Gastrocnemius medialis (tissue), 4 donors: Measurements from ENCODE around the gene ANKAR. TPM values are rescaled to one million over a fixed set of nuclear protein-coding genes. Genes with fewer than 3 reads are reported as not detected.

ENCODE experiments used
- ATAC-seq, 2 donors: fragments of 150-250 bp; one replicate each; pipeline ENCODE4 v1.9.1; 2016
- DNase-seq, 2 donors: peaks; one replicate each; pipeline ENCODE4 v3.0.0-alpha.2; 2019
- H3K27ac ChIP-seq, 4 donors: fragments of 200-600 bp; sonication (generic); 1 replicate in 1 of 4; 2 replicates in 3 of 4; pipeline ENCODE4 v1.5.1; 2016 to 2018; ENCODE audit warnings: mild to moderate bottlenecking in 2 of 4, moderate library complexity in 1 of 4
- H3K27me3 ChIP-seq, 3 donors: fragments of 200-600 bp; sonication (generic) in 2 of 3; 1 replicate in 1 of 3; 2 replicates in 2 of 3; pipeline versions ENCODE4 v1.5.1 to v1.6.0; 2016 to 2019; ENCODE audit warnings: mild to moderate bottlenecking in 1 of 3, moderate library complexity in 1 of 3
- H3K36me3 ChIP-seq, 2 donors: fragments of 200-600 bp; sonication (generic) in 1 of 2; one replicate each; pipeline ENCODE4 v1.5.1; 2017 to 2018
- H3K4me1 ChIP-seq, 2 donors: fragments of 200-600 bp; sonication (generic) in 1 of 2; one replicate each; pipeline ENCODE4 v1.5.1; 2016 to 2017; ENCODE audit warnings: mild to moderate bottlenecking in 2 of 2
- H3K4me3 ChIP-seq, 4 donors: fragments of 200-600 bp; sonication (generic) in 3 of 4; 1 replicate in 1 of 4; 2 replicates in 3 of 4; pipeline ENCODE4 v1.5.1; 2016 to 2019; ENCODE audit warnings: mild to moderate bottlenecking in 2 of 4
- H3K9me3 ChIP-seq, 3 donors: fragments of 200-600 bp; sonication (generic) in 2 of 3; 1 replicate in 1 of 3; 2 replicates in 2 of 3; pipeline ENCODE4 v1.5.1; 2016 to 2019
- CTCF ChIP-seq, 5 experiments: fragments of 450-650 bp in 3 of 5; fragments of 200-600 bp in 2 of 5; sonication (generic) in 2 of 5; IDR thresholded peaks in 4 of 5; conservative IDR thresholded peaks in 1 of 5; 1 replicate in 4 of 5; 2 replicates in 1 of 5; pipeline ENCODE4 v1.5.1; 2016 to 2019; ENCODE audit warnings: antibody characterized with exemption in 5 of 5, mild to moderate bottlenecking in 3 of 5, moderate library complexity in 3 of 5
- POLR2A ChIP-seq, 2 donors: fragments of 450-650 bp; IDR thresholded peaks; one replicate each; pipeline ENCODE4 v1.6.1; 2017; ENCODE audit warnings: antibody characterized with exemption in 2 of 2, mild to moderate bottlenecking in 2 of 2, moderate library complexity in 2 of 2
- in situ Hi-C, 4 donors: fragments of 200-750 bp; cut with MboI; loops; one replicate each; pipeline versions ENCODE4 v1.15.0 to v1.8.0; 2017; ENCODE audit warnings: low sequenced_read_pairs in 4 of 4
- intact Hi-C: fragments of 100-400 bp; cut with DNase I; formaldehyde crosslinking; loops from one replicate; pipeline ENCODE4 v1.15.1; 2023; ENCODE audit warnings: low total_unique reads
- total RNA-seq, 4 donors: library from RNA; depleted of rRNA; stranded (reverse); fragments of >200 nt; gene quantifications; one replicate each; pipeline versions ENCODE4 v1.1.0 to v1.2.3, GENCODE V29; 2016

The ANKAR gene, protein sequence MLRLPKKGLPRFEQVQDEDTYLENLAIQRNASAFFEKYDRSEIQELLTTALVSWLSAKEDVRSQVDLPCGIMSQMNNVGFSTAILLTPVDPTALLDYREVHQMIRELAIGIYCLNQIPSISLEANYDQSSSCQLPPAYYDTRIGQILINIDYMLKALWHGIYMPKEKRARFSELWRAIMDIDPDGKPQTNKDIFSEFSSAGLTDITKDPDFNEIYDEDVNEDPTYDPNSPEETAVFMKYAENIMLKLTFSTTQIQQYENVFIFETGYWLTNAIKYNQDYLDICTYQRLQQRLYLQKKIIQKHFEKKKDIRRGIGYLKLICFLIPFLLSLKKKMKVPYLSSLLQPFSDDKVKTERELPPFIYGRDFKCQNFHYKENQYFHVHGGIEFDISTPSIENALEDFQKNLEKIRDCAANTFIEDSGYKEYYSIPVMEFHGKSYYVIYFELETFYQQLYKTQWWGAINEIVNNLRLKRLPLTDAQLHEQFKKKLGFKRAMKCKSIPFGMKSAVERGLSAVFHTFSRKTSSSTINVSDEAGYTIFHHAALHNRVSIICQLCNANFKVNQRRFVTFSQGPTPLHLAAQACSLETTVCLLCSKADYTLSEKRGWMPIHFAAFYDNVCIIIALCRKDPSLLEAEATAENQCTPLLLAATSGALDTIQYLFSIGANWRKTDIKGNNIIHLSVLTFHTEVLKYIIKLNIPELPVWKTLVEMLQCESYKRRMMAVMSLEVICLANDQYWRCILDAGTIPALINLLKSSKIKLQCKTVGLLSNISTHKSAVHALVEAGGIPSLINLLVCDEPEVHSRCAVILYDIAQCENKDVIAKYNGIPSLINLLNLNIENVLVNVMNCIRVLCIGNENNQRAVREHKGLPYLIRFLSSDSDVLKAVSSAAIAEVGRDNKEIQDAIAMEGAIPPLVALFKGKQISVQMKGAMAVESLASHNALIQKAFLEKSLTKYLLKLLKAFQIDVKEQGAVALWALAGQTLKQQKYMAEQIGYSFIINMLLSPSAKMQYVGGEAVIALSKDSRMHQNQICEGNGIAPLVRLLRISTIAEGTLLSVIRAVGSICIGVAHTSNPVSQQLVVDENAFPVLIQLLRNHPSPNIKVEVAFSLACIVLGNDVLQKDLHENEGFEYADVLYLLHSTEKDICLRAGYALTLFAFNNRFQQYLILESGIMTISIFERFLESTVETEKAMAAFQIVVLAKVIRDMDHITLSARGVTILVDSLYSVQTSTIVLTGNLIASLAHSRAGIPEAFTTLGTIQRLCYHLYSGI (N-terminal part only)
- 10 to 100 TPM in 1 of 4 donors, 1 to 10 TPM in 3; 3.4 to 13.1 (median 5.9) TPM for total RNA-seq

DNA sequence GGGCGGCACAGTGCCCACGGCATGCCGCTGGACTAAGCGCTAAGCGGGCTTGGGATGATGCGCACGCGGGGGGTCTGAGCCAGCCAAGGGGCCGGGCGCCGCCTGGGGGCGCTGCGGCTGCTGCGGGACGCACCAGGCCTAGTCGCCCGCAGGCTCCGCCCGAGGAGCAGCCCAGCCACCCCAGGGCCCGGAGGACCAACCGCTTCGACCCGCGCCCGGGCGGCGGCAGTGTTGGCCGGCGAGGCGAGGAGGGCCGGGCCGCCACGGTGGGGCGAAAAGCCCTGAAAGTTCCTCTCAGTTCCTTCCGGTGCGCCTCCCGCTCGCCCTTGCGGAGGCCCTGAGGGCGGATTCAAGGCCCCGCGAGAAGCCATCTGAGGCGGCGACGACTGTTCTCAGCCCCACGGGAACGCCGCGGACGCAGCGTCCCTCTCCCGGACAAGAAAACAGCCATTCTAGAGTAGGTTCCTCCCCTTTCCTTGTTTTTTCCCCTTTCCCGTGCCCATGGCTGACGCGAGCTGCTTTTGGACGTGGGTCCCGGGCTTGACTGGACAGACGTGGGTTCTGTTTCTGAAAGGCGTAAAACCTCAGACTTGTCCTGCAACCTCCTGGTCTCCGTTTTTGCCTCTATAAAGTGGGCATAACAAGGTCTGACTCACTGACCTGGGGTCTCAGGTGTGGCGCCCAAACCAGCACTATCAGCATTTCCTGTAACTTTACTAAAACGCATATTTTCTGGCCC is at the start of gene ANKAR:
Gene ANKAR (plus strand): TSS at position 297 of the 739 bp plus-strand sequence. CDS start 1,821 bp downstream, outside the sequence.
- in situ Hi-C loops (loop anchor here in 1 of 4 donors (10.0 kb wide), 1 partner anchor 110 kb away; the partner anchor contains the start of genes ORMDL1 and PMS1), intact Hi-C loops (loop anchor here (1.0 kb wide), 2 partner anchors 13 to 24 kb away; partner anchors contain the start of gene ASNSD1)
- H3K27me3 ChIP-seq = no peaks in the 10 kb centered on the region
- ATAC-seq (peak; percentile 88 to 90), DNase-seq (peak; percentile 74 to 89)
- no peaks in the 10 kb centered on the region for H3K9me3 ChIP-seq
- peak within 1 kb of the TSS; percentile 63 to 83 (median 72) for H3K4me3 ChIP-seq
- peaks cover 0 to 30% of the 10 kb centered on the region in 2 donors for H3K36me3 ChIP-seq
- H3K4me1 ChIP-seq = peaks cover 9 to 20% of the 10 kb centered on the region in 2 donors
- TF ChIP-seq POLR2A (IDR thresholded peaks at IDR 0.05) (peak; percentile 54 to 56), CTCF (IDR thresholded peaks at IDR 0.05 in 4 of 5, conservative IDR thresholded peaks at IDR 0.05 in 1 of 5) (peak; percentile 76 to 97 (median 84))
- H3K27ac ChIP-seq = peak within 1 kb of the TSS; percentile 91 to 97 (median 94)

GRCh38 chr2:189625636-189626035 is 48.8 kb upstream of the ANKAR start:
- intact Hi-C loops = no loop called here
- ATAC-seq = no peak
- H3K27ac ChIP-seq = no peak overlapping the region
- in situ Hi-C loops = no loop called here
- H3K4me3 ChIP-seq = no peak overlapping the region
- TF ChIP-seq POLR2A (IDR thresholded peaks at IDR 0.05) (no peak), CTCF (IDR thresholded peaks at IDR 0.05 in 4 of 5, conservative IDR thresholded peaks at IDR 0.05 in 1 of 5) (no peak)
- H3K9me3 ChIP-seq = no peaks in the 10 kb centered on the region
- H3K27me3 ChIP-seq = no peaks in the 10 kb centered on the region
- no peaks in the 10 kb centered on the region for H3K36me3 ChIP-seq
- no peaks in the 10 kb centered on the region for H3K4me1 ChIP-seq
- no peak for DNase-seq

GRCh38 chr2:189627789-189628188 is 46.7 kb upstream of the ANKAR start:
- Histone ChIP-seq H3K36me3 (no peaks in the 10 kb centered on the region), H3K27ac (no peak overlapping the region), H3K4me3 (no peak overlapping the region), H3K9me3 (no peaks in the 10 kb centered on the region), H3K27me3 (no peaks in the 10 kb centered on the region), H3K4me1 (no peaks in the 10 kb centered on the region)
- in situ Hi-C loops (no loop called here), intact Hi-C loops (no loop called here)
- DNase-seq = no peak
- no peak for ATAC-seq
- TF ChIP-seq CTCF (IDR thresholded peaks at IDR 0.05 in 4 of 5, conservative IDR thresholded peaks at IDR 0.05 in 1 of 5) (no peak), POLR2A (IDR thresholded peaks at IDR 0.05) (no peak)
